PFSK-1 (cell line): ENCODE data around the gene IQCK.

ENCODE experiments used
- FOXP2 ChIP-seq: optimal IDR thresholded peaks from 2 replicates; pipeline ENCODE3; 2011; ENCODE audit warnings: borderline replicate concordance, control low read depth, inconsistent platforms; ENCODE audit not compliant: insufficient read depth; ENCODE audit errors: extremely low read length, extremely low read depth
- POLR2AphosphoS5 ChIP-seq: IDR thresholded peaks from 2 replicates; pipeline ENCODE4 v1.6.1; 2012; ENCODE audit warnings: low read depth, mild to moderate bottlenecking, control low read depth, low read length, moderate library complexity
- TAF1 ChIP-seq: IDR thresholded peaks from 2 replicates; pipeline ENCODE4 v1.6.1; 2012; ENCODE audit warnings: low read length, control low read depth, borderline replicate concordance; ENCODE audit not compliant: insufficient read depth
- TF ChIP-seq, protein P1 (sequence below), 2 experiments: IDR thresholded peaks; 2 replicates each; pipeline versions ENCODE4 v1.6.1 to v1.8.0; 2011 to 2012; ENCODE audit warnings: low read depth in 2 of 2, low read length in 2 of 2, control low read depth in 1 of 2, inconsistent platforms in 1 of 2, mild to moderate bottlenecking in 1 of 2, moderate library complexity in 1 of 2; ENCODE audit not compliant: insufficient read depth in 1 of 2

GRCh38 chr16:19700319-19700781 lies 17.7 kb upstream of the IQCK start:
- TF ChIP-seq FOXP2: no peak
- TF ChIP-seq POLR2AphosphoS5: no peak
- TF ChIP-seq, protein P1, sequence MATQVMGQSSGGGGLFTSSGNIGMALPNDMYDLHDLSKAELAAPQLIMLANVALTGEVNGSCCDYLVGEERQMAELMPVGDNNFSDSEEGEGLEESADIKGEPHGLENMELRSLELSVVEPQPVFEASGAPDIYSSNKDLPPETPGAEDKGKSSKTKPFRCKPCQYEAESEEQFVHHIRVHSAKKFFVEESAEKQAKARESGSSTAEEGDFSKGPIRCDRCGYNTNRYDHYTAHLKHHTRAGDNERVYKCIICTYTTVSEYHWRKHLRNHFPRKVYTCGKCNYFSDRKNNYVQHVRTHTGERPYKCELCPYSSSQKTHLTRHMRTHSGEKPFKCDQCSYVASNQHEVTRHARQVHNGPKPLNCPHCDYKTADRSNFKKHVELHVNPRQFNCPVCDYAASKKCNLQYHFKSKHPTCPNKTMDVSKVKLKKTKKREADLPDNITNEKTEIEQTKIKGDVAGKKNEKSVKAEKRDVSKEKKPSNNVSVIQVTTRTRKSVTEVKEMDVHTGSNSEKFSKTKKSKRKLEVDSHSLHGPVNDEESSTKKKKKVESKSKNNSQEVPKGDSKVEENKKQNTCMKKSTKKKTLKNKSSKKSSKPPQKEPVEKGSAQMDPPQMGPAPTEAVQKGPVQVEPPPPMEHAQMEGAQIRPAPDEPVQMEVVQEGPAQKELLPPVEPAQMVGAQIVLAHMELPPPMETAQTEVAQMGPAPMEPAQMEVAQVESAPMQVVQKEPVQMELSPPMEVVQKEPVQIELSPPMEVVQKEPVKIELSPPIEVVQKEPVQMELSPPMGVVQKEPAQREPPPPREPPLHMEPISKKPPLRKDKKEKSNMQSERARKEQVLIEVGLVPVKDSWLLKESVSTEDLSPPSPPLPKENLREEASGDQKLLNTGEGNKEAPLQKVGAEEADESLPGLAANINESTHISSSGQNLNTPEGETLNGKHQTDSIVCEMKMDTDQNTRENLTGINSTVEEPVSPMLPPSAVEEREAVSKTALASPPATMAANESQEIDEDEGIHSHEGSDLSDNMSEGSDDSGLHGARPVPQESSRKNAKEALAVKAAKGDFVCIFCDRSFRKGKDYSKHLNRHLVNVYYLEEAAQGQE (IDR thresholded peaks at IDR 0.05; ENCODE audit: insufficient read depth in 1 of 2, low read depth in 2 of 2, low read length in 2 of 2): no peak
- TF ChIP-seq TAF1: no peak
